NAMALWA (cell line): Measurements from ENCODE around the gene HERC4.
"Not testable (repeated sequence)": the region's sequence is repeated elsewhere in the genome, so short reads cannot be mapped to it uniquely, and the experiment has no call there.

ENCODE experiments used
- DNase-seq: peaks from one replicate; pipeline ENCODE4 v3.0.0-alpha.2; 2015; ENCODE audit warnings: low spot score

HERC4 gene

DNA sequence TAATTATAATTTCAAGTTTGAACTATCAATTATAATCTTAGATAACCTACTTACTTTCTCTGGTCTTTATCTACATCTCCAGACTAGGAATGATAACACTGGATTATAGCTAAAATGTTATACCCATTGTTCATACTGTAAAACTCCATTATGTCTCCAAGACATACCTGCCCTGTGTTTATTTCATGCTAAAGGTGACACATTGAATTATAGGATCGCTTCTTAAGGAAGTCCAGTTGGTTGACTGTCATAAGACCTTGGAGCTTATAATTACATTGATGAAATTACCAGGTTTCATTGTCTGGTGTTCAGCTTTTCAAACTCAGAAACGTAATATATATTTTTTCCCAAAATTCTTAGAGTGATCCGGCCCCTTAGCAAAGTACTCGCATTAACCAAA, 15.5 kb upstream of the HERC4 start:
- no peak for DNase-seq

DNA sequence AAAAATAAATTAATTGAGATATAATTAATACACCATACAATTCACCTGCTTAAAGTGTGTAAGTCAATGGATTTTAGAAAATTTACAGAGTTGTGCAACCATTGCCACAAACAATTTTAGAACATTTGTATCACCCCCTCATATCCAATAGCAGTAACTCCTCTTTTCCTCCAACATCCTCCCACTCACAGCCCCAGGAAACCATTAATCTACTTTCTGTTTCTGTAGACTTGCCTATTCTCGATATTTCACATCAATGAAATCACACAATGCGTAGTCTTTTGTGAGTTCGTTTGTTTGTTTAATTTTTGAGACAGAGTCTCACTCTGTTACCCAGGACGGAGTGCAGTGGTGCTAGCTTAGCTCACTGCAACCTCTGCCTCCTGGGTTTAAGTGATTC, 13.7 kb upstream of the HERC4 start:
- no peak for DNase-seq

- no peak for DNase-seq
Measured at GRCh38 chr10:68087685-68088401, 12.8 kb upstream of the HERC4 start.

- no peak for DNase-seq
Measured at GRCh38 chr10:68086910-68087684, 12.0 kb upstream of the HERC4 start.

GRCh38 chr10:68086011-68086410, 10.9 kb upstream of the HERC4 start:
- no peak for DNase-seq

- no peak for DNase-seq
Measured at GRCh38 chr10:68084469-68084868, 9.4 kb upstream of the HERC4 start.

DNA sequence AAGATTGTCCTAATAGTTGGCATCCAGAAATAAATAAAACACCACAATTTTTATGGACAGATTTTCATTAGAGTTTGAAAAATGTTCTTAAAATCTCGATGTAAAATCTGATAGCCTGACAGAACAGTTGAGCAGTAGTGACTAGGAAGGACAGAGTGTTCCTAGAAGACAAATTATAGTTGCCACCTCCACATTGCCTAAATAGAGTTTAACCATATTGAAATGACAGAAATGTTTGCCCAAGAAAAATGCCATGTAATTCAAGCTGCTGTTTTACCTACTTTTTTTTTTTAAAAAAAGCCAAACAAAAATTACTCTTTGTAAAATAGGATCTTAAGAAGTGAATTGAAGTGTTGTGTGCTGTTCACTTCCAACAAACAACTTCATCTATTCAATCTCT, 8.9 kb upstream of the HERC4 start:
- DNase-seq = no peak

- peak; percentile 30 for DNase-seq
Measured at GRCh38 chr10:68082872-68083271, 7.8 kb upstream of the HERC4 start.

- no peak for DNase-seq
Measured at GRCh38 chr10:68081916-68082315, 6.8 kb upstream of the HERC4 start.

DNA sequence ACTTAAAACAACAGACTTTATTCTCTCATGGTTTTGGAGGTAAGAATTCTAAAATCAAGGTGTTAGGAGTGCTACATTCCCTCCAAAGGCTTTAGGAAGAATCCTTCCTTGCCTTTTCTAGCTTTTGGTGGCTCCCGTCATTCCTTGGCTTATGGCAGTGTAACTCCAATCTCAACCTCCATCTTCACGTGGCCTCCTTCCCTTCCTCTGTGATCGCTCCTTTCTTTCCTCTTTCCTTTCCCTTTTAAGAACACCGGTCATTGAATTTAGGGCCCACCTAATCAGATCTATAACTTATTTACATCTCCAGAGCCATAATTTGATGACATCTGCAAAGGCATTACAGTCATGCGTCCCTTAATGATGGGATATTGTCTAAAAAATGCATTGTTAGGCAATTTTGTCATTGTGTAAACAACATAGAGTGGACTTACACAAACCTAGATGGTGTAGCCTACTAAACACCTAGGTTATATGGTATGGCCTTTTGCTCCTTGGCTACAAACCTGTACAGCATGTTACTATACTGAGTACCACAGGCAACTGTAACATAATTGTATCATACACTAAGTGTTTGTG, 5.9 kb upstream of the HERC4 start:
- DNase-seq = no peak

DNA sequence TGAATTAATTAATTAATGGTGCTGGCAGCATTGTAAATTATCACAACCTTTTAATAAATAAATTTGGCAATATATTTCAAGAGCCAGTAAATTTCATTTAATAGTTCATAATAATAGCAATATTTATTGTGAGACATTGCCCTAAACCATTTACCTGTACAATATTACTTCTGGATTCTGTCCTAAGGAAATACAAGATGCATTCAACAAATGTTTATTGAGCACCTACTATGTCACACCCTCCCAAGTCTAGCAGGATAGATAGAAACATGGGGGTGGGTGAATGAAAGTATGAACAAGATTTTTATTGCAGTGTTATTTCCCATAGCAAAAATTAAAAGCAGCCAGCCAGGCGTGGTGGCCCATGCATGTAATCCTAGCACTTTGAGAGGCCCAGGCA, 4.4 kb upstream of the HERC4 start:
- DNase-seq = no peak

DNA sequence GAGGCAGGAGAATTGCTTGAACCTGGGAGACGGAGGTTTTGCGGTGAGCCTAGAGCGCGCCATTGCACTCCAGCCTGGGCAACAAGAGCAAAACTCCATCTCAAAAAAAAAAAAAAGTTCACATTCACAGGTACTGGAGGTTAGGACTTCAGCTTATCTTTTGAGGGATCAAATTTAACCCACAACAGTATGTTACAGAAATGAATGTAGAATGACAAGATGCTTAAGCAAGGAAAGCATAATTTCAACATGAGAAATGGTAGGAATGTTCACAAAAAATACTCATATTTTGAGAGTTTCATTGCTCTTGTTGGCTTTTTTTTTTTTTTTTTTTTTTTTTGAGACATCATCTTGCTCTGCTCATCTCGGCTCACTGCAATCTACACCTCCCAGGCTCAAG, 1.9 kb upstream of the HERC4 start:
- DNase-seq = no peak

DNA sequence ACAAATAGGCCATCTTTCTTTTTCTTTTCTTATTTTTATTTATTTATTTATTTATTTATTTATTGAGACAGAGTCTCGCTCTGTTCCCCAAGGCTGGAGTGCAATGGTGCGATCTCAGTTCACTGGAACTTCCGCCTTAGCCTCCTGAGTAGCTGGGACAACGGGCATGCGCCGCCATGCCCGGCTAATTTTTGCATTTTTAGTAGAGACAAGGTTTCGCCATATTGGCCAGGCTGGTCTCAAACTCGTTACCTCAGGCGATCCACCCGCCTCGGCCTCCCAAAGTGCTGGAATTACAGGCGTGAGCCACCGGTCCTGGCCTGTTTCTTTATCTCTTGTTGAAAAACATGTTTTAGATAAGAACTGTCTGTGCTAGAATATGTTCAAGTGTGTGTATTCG, 998 bp upstream of the HERC4 start:
- DNase-seq = not testable (repeated sequence)

DNA sequence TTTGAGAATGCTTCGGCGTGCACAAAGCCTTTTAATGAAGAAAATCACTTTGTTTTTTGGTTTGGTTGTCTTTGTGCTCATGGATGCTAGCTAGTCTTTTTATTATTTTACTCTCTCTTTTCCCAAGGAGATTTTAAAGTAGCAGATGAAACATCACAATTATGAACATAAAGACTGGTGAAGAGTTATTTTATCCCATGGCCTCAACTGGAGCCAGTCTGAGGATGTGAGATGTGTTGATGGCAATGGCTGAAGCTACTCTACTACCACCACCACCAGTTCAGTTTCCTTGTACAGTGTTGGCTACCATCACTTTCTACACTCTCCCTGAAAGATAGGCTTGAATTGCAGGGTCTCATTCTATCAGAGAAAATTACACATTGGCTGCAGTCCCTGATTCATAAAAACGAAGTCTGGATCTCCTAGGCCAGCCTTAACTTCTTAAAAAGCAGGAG, 494 bp upstream of the HERC4 start:
- no peak for DNase-seq

GRCh38 chr10:68074031-68074774, 880 bp downstream of the HERC4 start:
- peak; percentile 51 for DNase-seq

- no peak for DNase-seq
Measured at GRCh38 chr10:68073631-68074030, 1.5 kb downstream of the HERC4 start.

GRCh38 chr10:68067508-68067907, 7.6 kb downstream of the HERC4 start:
- DNase-seq = no peak

DNA sequence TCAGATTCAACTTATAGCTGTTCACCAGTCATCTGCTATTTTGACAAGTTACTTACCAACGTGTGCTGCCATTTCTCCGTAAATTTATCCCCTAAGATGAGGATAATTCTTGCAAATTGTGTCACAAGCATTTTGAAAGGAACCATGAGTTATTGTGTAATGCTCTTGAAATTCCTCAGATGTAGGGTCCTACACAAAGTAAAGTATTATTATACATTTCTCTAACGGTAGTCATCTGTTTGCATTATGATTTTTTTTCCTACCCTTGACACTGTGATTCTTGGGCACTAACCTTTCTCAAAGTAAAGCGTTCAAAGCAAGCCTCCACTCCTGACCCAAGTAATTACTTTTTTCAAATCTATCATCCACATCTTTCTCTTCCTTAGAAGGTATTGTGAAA, 8.1 kb downstream of the HERC4 start:
- no peak for DNase-seq

DNA sequence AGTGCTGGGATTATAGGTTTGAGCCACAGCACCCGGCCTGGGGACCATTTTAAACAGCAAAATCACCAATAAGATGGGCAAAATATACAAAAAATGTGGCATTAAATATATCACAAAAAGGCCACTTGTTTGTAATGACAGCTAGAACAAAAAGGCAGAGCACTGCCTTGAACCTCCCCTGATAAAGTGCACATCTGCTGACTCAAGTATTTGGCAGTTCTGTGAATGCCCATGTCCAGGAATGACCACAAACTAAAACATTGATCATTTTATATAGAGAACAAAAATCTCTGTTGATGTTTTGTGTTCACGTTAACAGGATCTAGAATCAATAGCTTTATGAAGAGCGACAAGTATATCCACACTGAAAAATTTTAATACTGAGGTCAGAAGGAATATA, 21.5 kb downstream of the HERC4 start:
- DNase-seq = no peak

- no peak for DNase-seq
Measured at GRCh38 chr10:68052463-68052862, 22.6 kb downstream of the HERC4 start.

- no peak for DNase-seq
Measured at GRCh38 chr10:68049289-68050078, 25.6 kb downstream of the HERC4 start.
